ENCODE results near the gene B4GALNT1.
"Not testable (repeated sequence)": the region's sequence is repeated elsewhere in the genome, so short reads cannot be mapped to it uniquely, and the experiment has no call there.

B4GALNT1 gene

DNA sequence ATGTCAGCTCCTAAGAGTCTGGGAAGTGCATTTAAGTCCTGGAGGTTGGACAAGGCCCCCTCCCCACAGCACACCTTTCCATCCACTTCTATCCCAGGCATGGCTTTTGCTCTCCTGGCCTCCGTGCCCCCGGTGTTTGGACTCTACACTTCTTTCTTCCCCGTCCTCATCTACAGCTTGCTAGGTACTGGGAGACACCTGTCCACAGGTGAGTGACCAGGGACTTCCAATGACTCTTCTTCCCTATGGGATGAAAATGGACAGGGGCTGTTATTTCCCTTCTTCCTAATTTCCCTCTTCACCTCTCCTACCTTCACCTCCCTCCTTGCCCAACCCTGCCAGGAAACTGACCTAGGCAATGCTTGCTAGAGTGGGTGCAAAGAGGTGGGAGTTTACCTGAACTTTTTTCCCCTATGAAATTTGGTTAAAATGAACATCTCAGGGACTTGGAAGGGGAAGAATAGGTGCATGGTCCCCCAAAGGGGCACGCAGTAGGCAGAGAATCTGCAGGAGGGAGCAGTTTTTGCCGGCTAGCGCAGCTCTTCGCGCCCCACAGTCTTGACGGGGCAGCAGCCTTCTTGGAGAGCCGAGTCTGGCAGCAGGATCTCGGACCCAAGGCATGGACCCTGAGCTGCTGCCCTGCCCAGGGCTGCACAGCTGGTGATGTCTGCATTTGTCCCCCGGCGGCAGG, 12.6 kb downstream of the B4GALNT1 start:
- FAIRE-seq: no peak

GRCh38 chr12:57619434-57620244, 13.4 kb downstream of the B4GALNT1 start:
- FAIRE-seq: no peak

DNA sequence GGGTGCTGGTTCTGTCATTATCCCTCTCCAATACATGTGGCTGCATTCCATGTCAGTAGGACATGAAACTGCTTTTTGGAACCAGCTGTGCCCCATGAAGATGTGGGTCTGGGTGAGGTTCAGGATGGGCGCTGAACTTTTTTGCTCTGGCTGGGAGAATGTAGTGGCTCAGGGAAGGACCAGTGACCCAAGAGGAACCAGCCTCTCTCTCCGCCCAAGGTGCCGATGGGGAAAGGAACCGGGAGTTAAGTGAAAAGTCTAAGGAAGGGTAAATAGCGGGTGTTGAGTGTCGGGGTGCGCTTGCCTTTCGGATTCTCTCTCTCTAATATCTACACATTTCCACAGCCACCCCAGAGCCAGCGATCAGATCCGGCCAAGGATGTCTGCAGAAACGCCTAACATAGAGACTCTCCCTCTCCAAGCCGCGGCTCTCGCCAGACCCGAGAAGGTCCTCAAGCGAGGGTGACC, 14.0 kb downstream of the B4GALNT1 start:
- FAIRE-seq: no peak

- FAIRE-seq: not testable (repeated sequence)
Measured at GRCh38 chr12:57618431-57618830, 14.6 kb downstream of the B4GALNT1 start.

- no peak for FAIRE-seq
Measured at GRCh38 chr12:57617942-57618341, 15.1 kb downstream of the B4GALNT1 start.

- FAIRE-seq: no peak
Measured at GRCh38 chr12:57616383-57617101, 16.5 kb downstream of the B4GALNT1 start.

DNA sequence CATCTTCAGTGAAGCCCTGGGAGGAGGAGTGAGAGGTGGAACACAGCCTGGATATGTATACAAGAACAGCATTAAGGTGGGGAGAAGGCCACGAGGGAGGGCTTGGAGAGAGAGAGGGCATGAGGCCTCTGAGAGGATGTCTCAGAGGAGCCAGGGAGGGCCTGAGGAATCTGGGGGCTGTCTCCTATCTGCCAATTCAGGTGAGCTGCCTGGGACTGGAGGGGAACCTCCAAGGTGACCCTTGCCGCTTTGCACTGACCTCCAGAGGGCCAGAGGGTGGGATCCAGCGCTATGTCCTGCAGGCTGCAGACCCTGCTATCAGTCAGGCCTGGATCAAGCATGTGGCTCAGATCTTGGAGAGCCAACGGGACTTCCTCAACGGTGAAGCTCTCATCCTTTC, 17.4 kb downstream of the B4GALNT1 start:
- no peak for FAIRE-seq

DNA sequence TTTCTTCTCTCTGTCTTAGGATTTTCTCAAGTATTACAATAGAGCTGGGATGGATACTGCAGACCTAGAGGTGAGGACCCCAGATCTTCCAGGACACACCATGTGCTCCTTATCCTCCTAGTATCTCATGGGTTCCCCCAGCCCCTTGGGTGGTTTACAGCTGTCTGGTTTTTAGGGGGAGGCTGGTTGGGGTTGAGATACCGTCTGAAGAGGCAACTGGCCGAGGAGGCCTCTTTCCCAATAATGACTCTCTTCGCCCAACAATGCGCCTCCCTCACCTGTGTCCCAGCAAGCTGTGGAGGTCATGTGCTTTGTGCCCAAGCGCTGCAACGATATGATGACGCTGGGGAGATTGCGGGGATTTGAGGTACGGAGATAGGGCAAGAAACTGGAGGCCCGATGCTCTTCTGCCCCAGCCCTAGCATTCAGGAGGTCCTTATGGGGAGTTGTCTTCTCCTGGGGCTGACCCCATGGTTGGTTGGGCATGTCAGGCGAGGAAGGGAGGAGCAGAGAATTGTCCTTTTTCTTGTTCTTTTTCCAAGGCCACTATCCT, 18.0 kb downstream of the B4GALNT1 start:
- no peak for FAIRE-seq

- FAIRE-seq: no peak
Measured at GRCh38 chr12:57614178-57614947, 18.6 kb downstream of the B4GALNT1 start.

GRCh38 chr12:57613427-57614109, 19.4 kb downstream of the B4GALNT1 start:
- no peak for FAIRE-seq

DNA sequence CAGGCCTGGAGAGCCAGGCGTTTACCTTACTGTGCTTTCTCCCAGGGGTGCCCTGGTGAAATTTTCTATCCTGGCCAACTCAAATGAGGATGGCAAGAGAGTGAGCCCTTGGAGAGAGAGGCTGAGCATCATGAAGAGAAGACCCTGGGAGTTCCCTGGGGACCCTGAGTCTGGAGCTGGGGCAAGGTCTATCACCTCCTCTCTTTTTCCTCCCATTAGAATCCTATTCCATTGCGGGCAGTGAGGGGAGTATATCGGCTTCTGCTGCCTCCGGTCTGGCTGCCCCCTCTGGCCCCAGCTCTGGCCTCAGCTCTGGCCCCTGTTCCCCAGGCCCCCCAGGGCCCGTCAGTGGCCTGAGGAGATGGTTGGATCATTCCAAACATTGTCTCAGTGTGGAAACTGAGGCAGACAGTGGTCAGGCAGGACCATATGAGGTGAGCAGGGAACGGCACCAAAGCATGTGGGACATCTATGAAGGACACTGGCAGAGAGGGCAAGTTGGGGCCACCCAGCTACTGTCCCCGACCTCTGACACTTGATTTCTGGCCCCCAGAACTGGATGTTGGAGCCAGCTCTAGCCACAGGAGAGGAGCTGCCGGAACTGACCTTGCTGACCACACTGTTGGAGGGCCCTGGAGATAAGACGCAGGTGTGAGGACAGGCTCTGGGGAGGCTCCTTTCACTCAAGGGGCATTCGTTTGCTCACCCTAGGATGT, 20.1 kb downstream of the B4GALNT1 start:
- no peak for FAIRE-seq

DNA sequence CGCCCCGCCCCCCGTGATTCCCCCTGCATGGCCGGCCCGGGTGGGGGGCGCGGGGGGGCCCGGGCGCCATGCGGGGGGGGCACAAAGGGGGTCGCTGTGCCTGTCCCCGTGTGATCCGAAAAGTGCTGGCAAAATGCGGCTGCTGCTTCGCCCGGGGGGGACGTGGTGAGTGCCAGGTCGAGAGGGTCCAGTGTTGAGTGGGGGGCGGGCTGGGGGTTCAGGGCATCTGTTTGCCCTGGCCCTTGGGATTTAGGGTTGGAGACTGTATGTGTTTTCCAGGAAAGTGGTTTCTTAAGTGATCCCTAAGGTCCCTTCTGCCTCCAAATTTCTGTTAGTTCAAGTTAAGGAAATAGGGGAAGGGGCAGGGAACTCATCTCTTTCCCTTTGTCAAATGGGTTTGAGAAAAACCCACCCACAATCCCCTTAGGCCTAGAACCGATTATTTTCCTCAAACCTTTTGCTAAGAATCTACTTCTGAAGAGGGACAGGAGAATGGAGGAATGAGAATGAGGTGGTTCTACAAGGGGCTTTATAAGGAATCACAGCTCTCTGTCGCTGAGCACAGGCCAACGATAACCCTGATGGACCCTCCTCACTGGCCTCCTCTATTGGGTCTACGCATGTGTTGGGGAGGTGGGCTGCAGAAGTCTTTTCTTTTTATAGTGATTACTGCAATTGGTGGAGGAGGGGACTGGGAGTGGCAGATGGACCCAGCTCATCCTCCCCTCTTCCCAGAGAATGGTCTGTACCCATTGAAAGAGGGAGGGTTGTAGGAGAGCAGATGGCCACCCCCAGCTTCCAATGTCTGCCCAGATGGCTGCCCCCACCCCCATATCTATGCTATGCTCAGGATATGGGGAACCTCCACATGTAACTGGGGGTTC, 20.9 kb downstream of the B4GALNT1 start:
- FAIRE-seq: no peak

DNA sequence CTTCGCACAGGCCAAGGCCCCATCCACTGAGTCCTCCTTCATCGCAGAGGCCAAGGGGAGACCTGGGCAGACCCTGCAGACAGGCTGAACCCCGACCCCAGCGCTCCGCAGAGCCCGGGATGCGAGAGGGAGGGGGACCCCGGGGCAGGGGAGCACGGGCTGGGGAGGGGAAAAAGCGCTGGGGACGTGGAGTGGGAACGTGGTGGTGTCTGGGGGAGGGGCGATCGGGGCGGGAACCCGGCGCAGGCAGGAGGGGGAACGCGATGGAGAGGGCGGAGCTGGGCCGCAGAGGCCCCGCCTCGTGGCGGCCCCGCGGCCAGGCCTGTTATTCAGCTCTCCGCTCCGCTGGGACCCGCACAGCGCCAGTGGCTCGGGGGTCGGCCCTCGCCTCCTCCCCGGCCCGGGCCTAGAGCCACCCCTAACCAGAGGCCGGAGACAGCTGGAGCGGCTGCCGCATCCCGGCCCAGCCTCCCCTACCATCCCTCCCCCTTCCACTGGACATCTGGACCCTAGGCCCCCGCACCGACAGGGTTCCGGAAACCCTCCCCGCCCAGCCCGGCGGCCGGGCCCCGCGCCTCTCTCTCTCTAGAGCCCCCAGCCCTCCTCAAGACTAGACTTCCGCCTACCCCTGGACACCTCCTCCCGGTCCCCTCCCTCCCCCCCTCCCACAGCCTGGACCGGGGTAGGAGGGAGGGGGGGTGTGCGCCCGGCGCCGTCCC, 21.7 kb downstream of the B4GALNT1 start, which contains the start of gene ARHGEF25:
Gene ARHGEF25 (plus strand): TSS at position 328 of the 719 bp plus-strand sequence. CDS start 460 bp downstream, outside the sequence.
- no peak for FAIRE-seq

DNA sequence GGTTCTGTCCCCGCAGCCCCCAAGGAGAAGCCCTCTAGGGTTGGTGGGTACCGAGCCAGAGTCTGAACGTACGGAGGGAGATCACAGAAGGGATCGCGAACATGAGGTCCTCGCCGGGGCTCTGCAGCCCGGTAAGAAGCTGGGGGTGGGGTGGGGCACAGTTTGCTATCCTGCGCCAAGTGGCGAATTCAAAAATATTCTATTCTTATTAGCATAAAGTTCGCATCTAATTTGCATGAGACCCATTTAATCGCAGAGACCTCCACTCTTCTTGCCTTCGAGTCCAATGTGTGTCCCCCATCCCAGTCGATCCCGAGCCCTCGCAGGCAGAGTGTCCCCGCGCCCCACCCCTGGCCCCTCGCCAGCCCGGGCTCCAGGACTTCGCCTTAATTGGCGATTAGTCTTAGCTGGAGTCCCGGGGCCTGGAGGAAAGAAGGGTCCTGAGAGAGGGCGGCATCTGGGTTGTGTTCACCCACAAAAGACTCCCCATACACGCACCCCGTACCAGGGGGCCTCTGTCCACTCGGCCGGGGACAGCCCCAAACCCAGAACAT, 22.4 kb downstream of the B4GALNT1 start:
- no peak for FAIRE-seq

- no peak for FAIRE-seq
Measured at GRCh38 chr12:57609781-57610553, 23.0 kb downstream of the B4GALNT1 start.

DNA sequence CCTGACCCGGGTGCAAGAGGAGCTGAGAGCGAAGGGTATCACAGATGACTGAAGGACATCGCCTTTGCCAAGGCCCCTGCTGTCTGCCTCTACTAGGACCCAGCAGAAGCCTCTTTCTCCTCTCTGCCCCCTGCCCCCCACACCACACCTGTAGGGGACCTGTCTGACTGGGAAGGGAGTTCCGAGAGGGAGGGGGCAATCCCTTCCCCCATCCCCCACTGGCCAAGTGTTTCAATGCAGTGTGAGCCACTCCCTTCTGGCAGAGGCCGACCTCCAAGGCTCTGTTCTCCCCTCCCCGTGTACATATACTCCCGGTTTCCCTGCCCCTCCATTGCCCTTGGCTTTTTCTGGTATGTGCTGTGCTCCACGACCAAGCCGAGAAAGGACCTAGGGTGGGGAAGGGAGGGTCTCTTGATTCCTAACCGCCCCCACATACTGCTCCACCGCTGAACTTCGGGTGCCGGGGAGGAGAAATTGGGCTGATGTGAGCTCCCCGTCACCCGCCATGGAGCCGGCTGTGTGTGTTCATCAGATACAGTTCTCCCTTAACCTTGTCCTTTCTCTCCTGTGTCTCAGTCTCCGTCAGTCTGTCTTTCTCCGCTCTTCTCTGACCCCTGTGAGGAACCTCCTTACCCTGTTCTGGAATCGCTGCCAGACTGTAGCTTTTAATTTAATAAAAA, 23.8 kb downstream of the B4GALNT1 start:
- no peak for FAIRE-seq

GRCh38 chr12:57607958-57608663, 24.9 kb downstream of the B4GALNT1 start:
- FAIRE-seq: no peak
